H1 (cell line): Measurements from ENCODE around the gene LKAAEAR1. TPM values are rescaled to one million over a fixed set of nuclear protein-coding genes. Genes with fewer than 3 reads are reported as not detected.

ENCODE experiments used
- CTCF ChIA-PET: fragments of 300-600 bp; sonication (Branson Sonifier 250); formaldehyde crosslinking; loops from one replicate; lab custom pipeline; 2021; ENCODE audit not compliant: partially characterized antibody; lab: Charles Lee
- POLR2A ChIA-PET: fragments of 300-600 bp; sonication (Branson Sonifier 250); formaldehyde crosslinking; loops from one replicate; lab custom pipeline; 2021; ENCODE audit warnings: inconsistent platforms; ENCODE audit not compliant: partially characterized antibody; lab: Charles Lee
- DNase-seq, 2 experiments: peaks; one replicate each; pipeline versions ENCODE4 v3.0.0 to v3.0.0-alpha.2; 2010 to 2022; ENCODE audit warnings: low spot score in 2 of 2, low read depth in 1 of 2, mixed read lengths in 1 of 2
- FAIRE-seq: peaks from 2 replicates; lab custom pipeline; 2011; peaks lifted over from hg19 to GRCh38; lab: Jason Lieb, UNC
- H2AFZ ChIP-seq: 2 replicates; pipeline ENCODE4 v1.8.1; 2012; ENCODE audit warnings: low read length, inconsistent platforms
- H2AK5ac ChIP-seq: 2 replicates; pipeline ENCODE4 v1.6.1; 2013; ENCODE audit warnings: low read depth, low read length
- H2BK120ac ChIP-seq: replicated peaks from 2 replicates; pipeline ENCODE3; 2013; ENCODE audit warnings: low read depth, low read length, inconsistent platforms
- H2BK12ac ChIP-seq: 2 replicates; pipeline ENCODE4 v1.6.1; 2013; ENCODE audit warnings: low read depth, low read length
- H2BK15ac ChIP-seq: 2 replicates; pipeline ENCODE4 v1.6.1; 2013; ENCODE audit warnings: low read length
- H2BK20ac ChIP-seq: 2 replicates; pipeline ENCODE4 v1.6.1; 2013; ENCODE audit warnings: low read length
- H2BK5ac ChIP-seq: 2 replicates; pipeline ENCODE4 v1.6.1; 2013; ENCODE audit warnings: low read depth, low read length
- H3K14ac ChIP-seq: 2 replicates; pipeline ENCODE4 v1.6.1; 2013; ENCODE audit warnings: inconsistent platforms; ENCODE audit not compliant: insufficient read length
- H3K18ac ChIP-seq: 2 replicates; pipeline ENCODE4 v1.6.1; 2013; ENCODE audit warnings: low read length; ENCODE audit errors: extremely low read depth
- H3K23ac ChIP-seq: 2 replicates; pipeline ENCODE4 v1.6.1; 2013; ENCODE audit warnings: inconsistent platforms; ENCODE audit not compliant: insufficient read length
- H3K23me2 ChIP-seq: 2 replicates; pipeline ENCODE4 v1.6.1; 2013; ENCODE audit warnings: low read depth, low read length
- H3K27ac ChIP-seq: 2 replicates; pipeline ENCODE4 v1.6.1; 2011; ENCODE audit warnings: low read depth, low read length, inconsistent platforms
- H3K27me3 ChIP-seq, 4 experiments: replicated peaks in 1 of 4; 1 replicate in 1 of 4; 2 replicates in 3 of 4; pipeline versions ENCODE4 v1.6.1 to v1.8.1; 2011 to 2013; ENCODE audit warnings: low read length in 3 of 4, mild to moderate bottlenecking in 3 of 4, inconsistent platforms in 2 of 4, mixed read lengths in 2 of 4, moderate library complexity in 1 of 4; ENCODE audit not compliant: control insufficient read depth in 3 of 4, insufficient read depth in 3 of 4; ENCODE audit errors: extremely low read depth in 1 of 4
- H3K36me3 ChIP-seq, 4 experiments: 2 replicates each; pipeline versions ENCODE4 v1.6.1 to v1.8.1; 2011 to 2013; ENCODE audit warnings: mild to moderate bottlenecking in 4 of 4, low read length in 3 of 4, moderate library complexity in 2 of 4, control low read depth in 1 of 4, inconsistent platforms in 1 of 4; ENCODE audit not compliant: insufficient read depth in 4 of 4, control insufficient read depth in 2 of 4
- H3K4ac ChIP-seq: replicated peaks from 2 replicates; pipeline ENCODE3; 2013; ENCODE audit warnings: low read length, low read depth, mixed read lengths, inconsistent platforms; ENCODE audit not compliant: insufficient read length
- H3K4me1 ChIP-seq, 4 experiments: replicated peaks in 1 of 4; 1 replicate in 1 of 4; 2 replicates in 3 of 4; pipeline versions ENCODE4 v1.6.1 to v1.8.1; 2011 to 2013; ENCODE audit warnings: low read length in 3 of 4, inconsistent platforms in 2 of 4, mixed read lengths in 1 of 4; ENCODE audit not compliant: insufficient read depth in 4 of 4, control insufficient read depth in 3 of 4
- H3K4me2 ChIP-seq, 2 experiments: 2 replicates each; pipeline versions ENCODE4 v1.6.1 to v1.8.1; 2011 to 2013; ENCODE audit warnings: low read depth in 2 of 2, low read length in 2 of 2, control low read depth in 1 of 2, inconsistent platforms in 1 of 2, mild to moderate bottlenecking in 1 of 2; ENCODE audit not compliant: insufficient read depth in 1 of 2
- H3K4me3 ChIP-seq, 4 experiments: fragments of 200-600, 300-600 bp in 1 of 4; sonication (generic), shearing (Covaris generic), sonication (Bioruptor Twin) in 1 of 4; 2 replicates each; pipeline versions ENCODE4 v1.5.1 to v1.8.1; 2011 to 2016; ENCODE audit warnings: low read length in 4 of 4, low read depth in 3 of 4, control low read depth in 2 of 4, inconsistent platforms in 2 of 4, mild to moderate bottlenecking in 2 of 4, mixed read lengths in 1 of 4, moderate library complexity in 1 of 4; ENCODE audit not compliant: insufficient read depth in 2 of 4; ENCODE audit errors: extremely low read depth in 1 of 4
- H3K56ac ChIP-seq: replicated peaks from 2 replicates; pipeline ENCODE3; 2013; ENCODE audit warnings: low read depth, mild to moderate bottlenecking, mixed read lengths, low read length, inconsistent platforms; ENCODE audit not compliant: insufficient read length
- H3K79me1 ChIP-seq: 2 replicates; pipeline ENCODE4 v1.6.1; 2013; ENCODE audit warnings: low read depth, low read length, control low read depth
- H3K79me2 ChIP-seq, 2 experiments: 2 replicates each; pipeline versions ENCODE4 v1.6.1 to v1.8.1; 2012 to 2013; ENCODE audit warnings: low read length in 2 of 2, mild to moderate bottlenecking in 2 of 2, inconsistent platforms in 1 of 2; ENCODE audit not compliant: insufficient read depth in 2 of 2, control insufficient read depth in 1 of 2
- H3K9ac ChIP-seq, 4 experiments: replicated peaks in 1 of 4; 1 replicate in 1 of 4; 2 replicates in 3 of 4; pipeline versions ENCODE4 v1.6.1 to v1.8.1; 2011 to 2013; ENCODE audit warnings: low read depth in 3 of 4, low read length in 3 of 4, control low read depth in 2 of 4, mild to moderate bottlenecking in 2 of 4, moderate library complexity in 2 of 4, inconsistent platforms in 1 of 4; ENCODE audit errors: extremely low read depth in 1 of 4
- H3K9me3 ChIP-seq, 2 experiments: 2 replicates each; pipeline versions ENCODE4 v1.6.1 to v1.8.1; 2012 to 2013; ENCODE audit warnings: mild to moderate bottlenecking in 2 of 2, moderate library complexity in 2 of 2, control low read depth in 1 of 2, inconsistent platforms in 1 of 2, low read depth in 1 of 2, low read length in 1 of 2, mixed read lengths in 1 of 2; ENCODE audit not compliant: insufficient read depth in 2 of 2
- H4K20me1 ChIP-seq, 2 experiments: replicated peaks in 1 of 2; 2 replicates each; pipeline versions ENCODE3 to v1.8.1; 2011 to 2013; ENCODE audit warnings: inconsistent platforms in 2 of 2, low read length in 2 of 2, mild to moderate bottlenecking in 1 of 2; ENCODE audit not compliant: insufficient read depth in 2 of 2, control insufficient read depth in 1 of 2
- H4K5ac ChIP-seq: 2 replicates; pipeline ENCODE4 v1.6.1; 2013; ENCODE audit warnings: low read length, low read depth, mixed read lengths, inconsistent platforms; ENCODE audit not compliant: insufficient read length
- H4K8ac ChIP-seq: 2 replicates; pipeline ENCODE4 v1.8.0; 2013; ENCODE audit warnings: mild to moderate bottlenecking, moderate library complexity, low read length, inconsistent platforms; ENCODE audit not compliant: insufficient read depth; ENCODE audit errors: extremely low read depth
- H4K91ac ChIP-seq: replicated peaks from 2 replicates; pipeline ENCODE3; 2013; ENCODE audit warnings: low read length, mixed read lengths, inconsistent platforms; ENCODE audit not compliant: insufficient read length
- CEBPB ChIP-seq: IDR thresholded peaks from 2 replicates; pipeline ENCODE4 v1.6.1; 2012; ENCODE audit warnings: low read depth, low read length
- CHD1 ChIP-seq: IDR thresholded peaks from 2 replicates; pipeline ENCODE4 v1.6.1; 2012; ENCODE audit warnings: low read depth, low read length, improper control_type of control experiment
- CHD2 ChIP-seq: IDR thresholded peaks from 2 replicates; pipeline ENCODE4 v1.6.1; 2012; ENCODE audit warnings: low read length, improper control_type of control experiment
- E2F6 ChIP-seq: IDR thresholded peaks from 2 replicates; pipeline ENCODE4 v1.6.1; 2012; ENCODE audit warnings: inconsistent platforms
- EGR1 ChIP-seq: IDR thresholded peaks from 2 replicates; pipeline ENCODE4 v1.6.1; 2011; ENCODE audit warnings: low read depth, low read length, borderline replicate concordance
- KDM5A ChIP-seq: fragments of 200-600 bp; IDR thresholded peaks from 2 replicates; pipeline ENCODE4 v1.7.1; 2012; ENCODE audit warnings: mild to moderate bottlenecking, low read length, inconsistent platforms, mixed read lengths
- MAX ChIP-seq: IDR thresholded peaks from 2 replicates; pipeline ENCODE4 v1.6.1; 2012; ENCODE audit warnings: inconsistent platforms
- POLR2AphosphoS5 ChIP-seq: IDR thresholded peaks from 2 replicates; pipeline ENCODE4 v1.6.1; 2011; ENCODE audit warnings: low read depth, low read length
- RFX5 ChIP-seq: IDR thresholded peaks from 2 replicates; pipeline ENCODE4 v1.6.1; 2011; ENCODE audit warnings: low read depth, low read length, improper control_type of control experiment, borderline replicate concordance
- RNF2 ChIP-seq: fragments of 200-900, 300-1000 bp; sonication (generic); IDR thresholded peaks from 2 replicates; pipeline ENCODE4 v1.7.1; 2016; ENCODE audit warnings: borderline replicate concordance, low read depth, mild to moderate bottlenecking, antibody characterized with exemption, low read length; ENCODE audit not compliant: poor library complexity, severe bottlenecking; ENCODE audit errors: missing control alignments
- TEAD4 ChIP-seq: IDR thresholded peaks from 2 replicates; pipeline ENCODE4 v1.6.1; 2012; ENCODE audit warnings: low read depth, low read length, inconsistent platforms, mixed read lengths
- YY1 ChIP-seq: IDR thresholded peaks from 2 replicates; pipeline ENCODE4 v1.6.1; 2011; ENCODE audit warnings: low read depth, mild to moderate bottlenecking, low read length
- WGBS, 2 experiments: shearing (Covaris generic) in 1 of 2; methylation state at CpG; one replicate each; pipeline versions ENCODE4 v1.1.6 to v1.1.7; 2013 to 2015; ENCODE audit warnings: low lambda C conversion rate in 2 of 2, mixed read lengths in 2 of 2, inconsistent platforms in 1 of 2, low coverage in 1 of 2, missing lambda C conversion rate in 1 of 2; ENCODE audit not compliant: insufficient replicate concordance in 2 of 2, insufficient coverage in 1 of 2, insufficient read length in 1 of 2; ENCODE audit errors: extremely low coverage in 1 of 2, missing lambda C conversion rate in 1 of 2; 5-methylcytosine and 5-hydroxymethylcytosine counted together
- polyA plus RNA-seq, 7 experiments: library from polyadenylated mRNA; depleted of rRNA in 3 of 7; stranded (reverse) in 5 of 7; unstranded in 2 of 7; fragments of >200 nt in 5 of 7; fragments of 200-250 nt in 2 of 7; gene quantifications; 1 replicate in 5 of 7; 2 replicates in 1 of 7; 4 replicates in 1 of 7; pipeline versions ENCODE4 v1.2.1 to v1.2.3, GENCODE V29; 2011 to 2013; ENCODE audit warnings: missing spikeins in 2 of 7, mixed read lengths in 2 of 7
- total RNA-seq: library from RNA; stranded (reverse); fragmentation: NEBNext Ultra II Directional; extraction: Animal tissue kit (Norgen Biotek cat#: 25700); gene quantifications from 2 replicates; pipeline ENCODE4 v1.2.1, GENCODE V29; 2021

LKAAEAR1 gene
- total and polyA plus RNA-seq, 2 of the 8 experiments (the other 6 are each of a cell fraction or from before 2014, with no cell fraction given), result 0.41 to 0.53 TPM

GRCh38 chr20:64100946-64101688 lies 16.9 kb upstream of the LKAAEAR1 start:
- no peak overlapping the region for H3K56ac ChIP-seq
- H3K79me2 ChIP-seq, result no peaks in the 10 kb centered on the region
- no peak overlapping the region for H2BK20ac ChIP-seq
- H4K20me1 ChIP-seq, result peaks cover 0 to 4% of the 10 kb centered on the region in 2 experiments
- 90% methylated on average over 9 of the region's 9 CpGs; no CpG with 5 or more reads in 1 of the 2 experiments for WGBS, 2 experiments
- peaks cover 0 to 8% (median 3%) of the 10 kb centered on the region in 4 experiments; a peak in 3 of 7 replicates for H3K4me1 ChIP-seq
- H3K27me3 ChIP-seq, result peaks cover 2 to 26% (median 21%) of the 10 kb centered on the region in 4 experiments
- H3K79me1 ChIP-seq, result no peaks in the 10 kb centered on the region; the same call in 1 of the 2 replicates
- no peak overlapping the region for H4K5ac ChIP-seq
- H3K4me3 ChIP-seq, result no peak overlapping the region
- no peak overlapping the region for H2AK5ac ChIP-seq
- no peak overlapping the region for H3K9ac ChIP-seq
- H3K4me2 ChIP-seq, result 0 out of 4 replicates have a peak overlapping the region, but pooled peaks of 1 of the 2 experiments have one; percentile 48
- no peaks in the 10 kb centered on the region for H3K9me3 ChIP-seq
- H3K18ac ChIP-seq, result no peak overlapping the region
- peaks cover 7% of the 10 kb centered on the region; the same call in 1 of the 2 replicates for H3K23me2 ChIP-seq
- H2BK5ac ChIP-seq, result no peak overlapping the region
- no peak overlapping the region for H4K91ac ChIP-seq
- no peak overlapping the region for H2AFZ ChIP-seq
- H3K4ac ChIP-seq, result no peak overlapping the region
- no peak overlapping the region for H2BK15ac ChIP-seq
- DNase-seq, result no peak
- no peaks in the 10 kb centered on the region for H3K36me3 ChIP-seq
- no peak overlapping the region for H2BK120ac ChIP-seq
- H3K23ac ChIP-seq, result no peak overlapping the region
- ChIA-PET POLR2A (no interaction called here), CTCF (interaction anchor here (0.6 to 5.0 kb wide), 21 partner anchors 9 to 301 kb away, joined by 3 to 41 read pairs (median 5); partner anchors contain the start of genes LKAAEAR1, OPRL1, PRPF6 and RGS19)
- H3K27ac ChIP-seq, result no peak overlapping the region
- TF ChIP-seq KDM5A (no peak), EGR1 (no peak), CHD1 (no peak), CEBPB (no peak), POLR2AphosphoS5 (no peak), RFX5 (no peak), MAX (no peak), YY1 (no peak), TEAD4 (no peak), CHD2 (no peak), E2F6 (no peak), RNF2 (no peak)
- H4K8ac ChIP-seq, result no peak overlapping the region
- no peak overlapping the region for H2BK12ac ChIP-seq
- no peak overlapping the region for H3K14ac ChIP-seq
- no peak for FAIRE-seq
